Activated T-cell treated with anti-CD3 and anti-CD28 coated beads, Interleukin-2, amount 50 U/mL, for 4 hours (primary cell): ENCODE measurements around the gene CA10. TPM values are rescaled to one million over a fixed set of nuclear protein-coding genes. Genes with fewer than 3 reads are reported as not detected.

ENCODE experiments used
- ATAC-seq, 2 donors: fragments of 200-7000 bp; cut with Tn5 transposase; one replicate each; pipeline ENCODE4 v1.10.0; 2021
- DNase-seq: peaks from one replicate; pipeline ENCODE4 v3.0.0-alpha.2; 2020
- H3K27me3 Mint-ChIP-seq: one replicate; pipeline ENCODE4 v1.8.0; 2021; ENCODE audit warnings: low read depth, mixed read lengths
- H3K36me3 Mint-ChIP-seq: one replicate; pipeline ENCODE4 v1.8.0; 2022; ENCODE audit warnings: mixed read lengths; ENCODE audit not compliant: insufficient read depth
- H3K4me1 Mint-ChIP-seq: one replicate; pipeline ENCODE4 v1.8.0; 2021; ENCODE audit warnings: low read depth, mixed read lengths
- H3K4me3 Mint-ChIP-seq: one replicate; pipeline ENCODE4 v1.8.0; 2021; ENCODE audit warnings: mild to moderate bottlenecking, moderate library complexity, mixed read lengths
- H3K9me3 Mint-ChIP-seq: one replicate; pipeline ENCODE4 v1.8.0; 2021; ENCODE audit warnings: mixed read lengths
- total RNA-seq, 3 donors: library from RNA; stranded (reverse); gene quantifications; one replicate each; pipeline ENCODE4 v1.2.1, GENCODE V29; 2021

CA10 gene
- total RNA-seq, 3 donors from 2014 or later, result not detected

DNA sequence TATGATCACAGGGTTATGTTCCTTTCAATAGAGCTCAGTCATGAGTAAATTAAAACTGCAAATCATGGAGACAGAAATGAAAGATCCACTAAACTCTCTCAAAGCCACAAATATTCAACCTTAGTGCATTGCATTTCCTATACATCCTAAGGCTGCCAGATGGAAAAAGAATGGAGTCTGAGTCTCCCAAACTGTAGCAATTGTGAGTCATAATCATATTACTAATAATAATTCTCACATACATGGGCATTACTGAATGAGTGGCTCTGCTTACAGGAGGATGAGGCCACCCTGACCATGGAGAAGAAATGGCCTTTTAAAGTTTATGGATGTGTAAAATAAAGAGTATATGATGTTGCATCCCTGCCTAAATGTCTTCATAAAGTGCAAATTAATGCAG lies 3.2 kb downstream of the CA10 start:
- DNase-seq, result no peak
- Mint-ChIP-seq H3K4me1 (peaks cover 6% of the 10 kb centered on the region), H3K9me3 (no peaks in the 10 kb centered on the region), H3K36me3 (no peaks in the 10 kb centered on the region), H3K27me3 (peaks cover 47% of the 10 kb centered on the region), H3K4me3 (no peak overlapping the region)
- no peak for ATAC-seq

DNA sequence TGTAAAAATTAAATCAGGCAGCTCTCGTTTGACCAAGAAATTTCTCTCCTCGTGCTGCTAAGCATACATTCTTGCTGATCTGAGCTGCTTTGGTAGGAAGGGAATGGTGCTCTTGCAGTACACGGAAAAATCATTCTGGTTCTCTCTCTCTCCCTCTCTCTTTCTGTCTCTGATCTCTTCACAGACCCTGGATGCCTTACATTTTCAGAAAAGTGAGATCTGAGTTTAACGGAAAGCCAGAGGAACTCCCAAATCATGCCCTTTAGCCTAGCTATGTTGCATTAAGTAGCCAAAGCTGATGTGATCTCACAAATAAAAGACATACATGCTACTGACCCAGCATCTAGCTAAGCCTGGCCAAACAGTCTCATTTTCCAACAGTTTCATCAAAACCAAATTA lies 4.0 kb downstream of the CA10 start:
- H3K4me1 Mint-ChIP-seq, result peaks cover 6% of the 10 kb centered on the region
- H3K27me3 Mint-ChIP-seq, result peaks cover 39% of the 10 kb centered on the region
- no peak for DNase-seq
- no peaks in the 10 kb centered on the region for H3K36me3 Mint-ChIP-seq
- H3K4me3 Mint-ChIP-seq, result no peak overlapping the region
- ATAC-seq, result no peak
- no peaks in the 10 kb centered on the region for H3K9me3 Mint-ChIP-seq

DNA sequence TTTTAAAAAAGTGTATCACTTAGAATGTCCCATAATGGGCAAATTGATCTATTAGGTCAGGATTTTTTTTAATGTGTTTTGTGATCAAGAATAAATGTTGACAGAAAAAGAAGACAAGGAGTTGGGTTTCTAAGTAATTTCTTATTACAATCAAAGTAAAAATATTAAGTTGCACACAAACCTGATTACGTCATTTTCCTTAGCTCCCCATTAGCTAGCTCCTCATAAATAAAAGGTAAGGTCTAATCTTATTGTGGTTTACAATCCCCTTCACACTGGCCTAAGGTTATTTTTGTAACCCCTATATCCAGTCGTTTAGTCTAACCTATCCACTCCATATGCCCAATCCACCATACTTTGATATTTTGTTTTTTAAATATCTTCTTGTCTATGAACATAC lies 7.6 kb downstream of the CA10 start:
- Mint-ChIP-seq H3K4me1 (no peaks in the 10 kb centered on the region), H3K27me3 (peaks cover 8% of the 10 kb centered on the region)

DNA sequence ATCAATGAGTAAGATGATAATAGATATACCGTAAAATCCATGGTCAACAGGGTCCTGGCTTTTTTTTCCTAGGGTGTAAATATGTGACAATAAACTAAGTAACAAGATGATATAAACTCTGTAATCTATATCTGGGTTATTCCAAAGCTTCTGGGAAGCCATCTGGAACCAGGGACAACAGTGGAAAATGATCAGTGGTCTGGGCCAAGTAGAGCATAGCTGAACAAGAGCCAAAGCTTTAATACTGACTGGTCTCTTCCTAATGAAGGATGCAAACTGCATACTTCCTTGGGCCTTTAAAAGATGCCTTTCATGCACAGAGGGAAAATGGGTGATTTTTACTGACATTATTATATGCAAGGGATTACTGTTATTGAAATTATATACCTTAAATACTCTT lies 8.9 kb downstream of the CA10 start:
- no peaks in the 10 kb centered on the region for H3K9me3 Mint-ChIP-seq
- no peak overlapping the region for H3K4me3 Mint-ChIP-seq
- DNase-seq (no peak), ATAC-seq (no peak)
- peaks cover 5% of the 10 kb centered on the region for H3K27me3 Mint-ChIP-seq
- no peaks in the 10 kb centered on the region for H3K4me1 Mint-ChIP-seq
- no peaks in the 10 kb centered on the region for H3K36me3 Mint-ChIP-seq

More for the DNA sequence above, 7.6 kb downstream of the CA10 start:
- Mint-ChIP-seq H3K36me3 (no peaks in the 10 kb centered on the region), H3K4me3 (no peak overlapping the region), H3K9me3 (no peaks in the 10 kb centered on the region)
- ATAC-seq (no peak), DNase-seq (no peak)

DNA sequence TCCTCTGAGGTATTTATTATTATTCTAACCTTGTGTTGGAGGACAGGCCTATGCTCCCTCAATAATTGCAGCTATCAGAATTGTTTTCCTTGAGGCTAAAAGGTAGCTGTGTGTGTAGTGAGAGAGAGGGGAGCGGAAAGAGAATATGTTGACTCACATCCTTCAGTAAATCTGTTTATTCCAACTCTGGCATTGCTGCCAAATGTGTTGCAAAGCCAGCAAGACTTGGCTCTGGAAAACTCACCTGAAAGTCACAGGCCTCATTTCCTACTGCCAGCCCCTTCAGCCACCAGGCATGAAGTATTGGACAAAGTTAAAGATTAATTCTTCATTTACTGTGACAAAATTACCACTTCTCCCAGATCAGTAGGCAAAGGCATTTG lies 9.6 kb downstream of the CA10 start:
- no peak for DNase-seq
- H3K36me3 Mint-ChIP-seq, result no peaks in the 10 kb centered on the region
- no peak for ATAC-seq
- H3K4me1 Mint-ChIP-seq, result no peaks in the 10 kb centered on the region
- H3K27me3 Mint-ChIP-seq, result no peaks in the 10 kb centered on the region
- no peak overlapping the region for H3K4me3 Mint-ChIP-seq
- no peaks in the 10 kb centered on the region for H3K9me3 Mint-ChIP-seq

DNA sequence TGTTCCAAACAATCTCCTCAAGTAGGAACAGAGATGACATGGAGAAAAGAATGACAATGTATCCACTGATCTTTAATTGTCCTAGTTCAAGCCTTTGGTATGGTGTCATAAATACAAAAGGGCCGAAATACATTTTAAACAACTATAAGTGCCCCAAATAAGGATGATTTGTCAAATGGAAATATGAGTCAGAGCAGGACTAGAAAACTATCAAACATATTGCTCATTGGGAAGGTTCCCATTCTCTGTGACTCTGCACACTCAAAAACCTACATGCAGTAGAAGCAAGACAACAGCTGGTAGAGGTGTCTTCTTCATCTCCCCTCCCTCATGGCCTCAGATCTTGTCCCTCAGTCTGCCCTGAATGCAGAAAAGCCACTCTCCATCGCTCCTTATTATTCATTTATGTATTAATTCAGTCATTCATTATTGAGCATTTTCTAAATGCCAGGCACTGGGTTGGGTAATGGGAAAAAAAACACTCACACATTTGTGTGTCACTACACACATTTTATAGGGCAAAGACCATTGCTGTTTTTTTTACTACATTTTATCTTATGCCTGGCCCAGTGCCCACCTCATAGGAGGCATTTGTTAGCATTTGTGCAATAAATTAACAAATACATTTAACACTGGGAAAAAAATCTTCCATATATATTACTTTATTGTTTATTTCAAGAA lies 10.1 kb downstream of the CA10 start:
- peak in 1 of 2 donors; percentile 50 for ATAC-seq
- Mint-ChIP-seq H3K4me3 (no peak overlapping the region), H3K9me3 (no peaks in the 10 kb centered on the region), H3K4me1 (no peaks in the 10 kb centered on the region), H3K27me3 (no peaks in the 10 kb centered on the region), H3K36me3 (no peaks in the 10 kb centered on the region)
- no peak for DNase-seq

DNA sequence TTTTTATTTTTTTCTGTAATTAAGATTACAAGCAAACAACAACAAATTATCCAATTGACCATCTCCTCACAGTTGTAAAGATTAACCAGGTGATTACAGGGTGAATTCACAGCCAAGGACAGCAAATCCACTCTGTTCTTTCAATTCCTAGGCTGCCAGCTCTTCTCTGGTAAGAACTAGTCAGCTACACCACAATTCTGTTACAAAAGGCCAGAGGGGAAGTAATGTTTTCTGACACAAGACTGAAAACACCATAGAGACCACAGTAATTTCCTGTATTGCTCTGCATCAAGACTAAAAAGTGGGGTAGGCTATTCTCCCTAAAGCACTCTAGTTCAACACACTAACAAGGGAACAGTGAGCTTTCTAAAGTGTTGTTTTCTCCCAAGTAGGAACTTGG lies 10.6 kb downstream of the CA10 start:
- H3K36me3 Mint-ChIP-seq, result no peaks in the 10 kb centered on the region
- no peaks in the 10 kb centered on the region for H3K27me3 Mint-ChIP-seq
- no peaks in the 10 kb centered on the region for H3K4me1 Mint-ChIP-seq
- no peaks in the 10 kb centered on the region for H3K9me3 Mint-ChIP-seq
- H3K4me3 Mint-ChIP-seq, result no peak overlapping the region
- DNase-seq (no peak), ATAC-seq (peak; percentile 57 to 63)

DNA sequence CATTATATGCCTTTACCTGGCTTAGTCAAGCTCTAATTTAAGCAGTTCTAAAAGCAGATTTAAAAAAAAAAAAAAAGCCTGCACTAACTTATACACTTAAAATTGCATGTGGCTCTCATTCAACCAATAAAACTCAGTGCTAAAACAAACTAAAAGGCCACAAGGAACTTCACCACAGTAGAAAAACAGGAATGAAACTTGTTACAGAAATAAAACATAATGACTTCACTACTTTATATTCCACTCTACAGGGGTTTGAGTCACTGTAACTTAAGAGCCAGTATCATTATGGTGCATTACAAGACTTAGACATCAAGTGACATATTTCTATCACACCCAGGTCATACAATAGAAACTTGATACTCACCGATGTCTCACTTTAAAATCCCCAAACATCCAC lies 11.1 kb downstream of the CA10 start:
- H3K36me3 Mint-ChIP-seq, result no peaks in the 10 kb centered on the region
- no peaks in the 10 kb centered on the region for H3K27me3 Mint-ChIP-seq
- no peaks in the 10 kb centered on the region for H3K4me1 Mint-ChIP-seq
- H3K4me3 Mint-ChIP-seq, result no peak overlapping the region
- H3K9me3 Mint-ChIP-seq, result no peaks in the 10 kb centered on the region
- ATAC-seq (peak; percentile 70 to 76), DNase-seq (no peak)

DNA sequence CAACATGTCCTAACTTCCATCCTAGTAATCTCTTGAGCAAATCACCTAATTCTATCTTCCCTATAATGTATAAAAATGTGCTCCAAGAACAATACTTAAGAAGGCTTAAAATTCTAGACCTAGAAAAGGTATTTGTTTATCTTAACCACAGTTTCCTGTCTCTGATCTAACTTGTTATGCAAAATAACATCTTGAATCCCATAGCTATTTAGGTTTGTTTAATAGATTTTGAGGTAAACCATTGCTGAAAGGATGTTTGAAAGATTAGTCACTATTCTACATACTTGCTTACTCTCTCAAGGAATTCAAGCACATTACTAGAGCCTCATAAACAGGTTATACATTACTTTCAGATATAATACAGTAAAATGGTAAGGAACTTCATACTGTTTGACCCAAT lies 13.0 kb downstream of the CA10 start:
- Mint-ChIP-seq H3K36me3 (no peaks in the 10 kb centered on the region), H3K4me1 (no peaks in the 10 kb centered on the region), H3K4me3 (no peak overlapping the region), H3K27me3 (no peaks in the 10 kb centered on the region), H3K9me3 (no peaks in the 10 kb centered on the region)
- no peak for ATAC-seq
- DNase-seq, result no peak

DNA sequence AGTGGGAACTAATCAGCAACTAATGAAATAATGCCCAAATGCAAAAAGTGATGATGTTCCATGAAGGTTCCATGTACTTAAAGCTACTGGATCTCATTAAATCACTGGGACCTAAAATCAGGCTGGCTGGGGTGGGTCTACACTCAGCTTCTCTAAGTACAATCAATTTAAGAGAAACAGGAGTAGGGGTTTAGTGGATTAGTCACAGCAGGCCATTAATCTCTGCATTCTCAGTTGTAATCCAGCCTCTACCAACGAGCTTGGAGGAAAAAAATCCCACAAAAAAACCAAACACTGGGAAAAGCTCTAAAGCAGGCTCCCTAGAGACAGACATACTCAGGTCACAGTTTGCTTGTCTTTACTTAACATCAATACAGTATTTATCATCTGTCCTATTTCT lies 15.0 kb downstream of the CA10 start:
- DNase-seq (no peak), ATAC-seq (no peak)
- no peak overlapping the region for H3K4me3 Mint-ChIP-seq
- no peaks in the 10 kb centered on the region for H3K36me3 Mint-ChIP-seq
- H3K27me3 Mint-ChIP-seq, result no peaks in the 10 kb centered on the region
- no peaks in the 10 kb centered on the region for H3K9me3 Mint-ChIP-seq
- no peaks in the 10 kb centered on the region for H3K4me1 Mint-ChIP-seq

DNA sequence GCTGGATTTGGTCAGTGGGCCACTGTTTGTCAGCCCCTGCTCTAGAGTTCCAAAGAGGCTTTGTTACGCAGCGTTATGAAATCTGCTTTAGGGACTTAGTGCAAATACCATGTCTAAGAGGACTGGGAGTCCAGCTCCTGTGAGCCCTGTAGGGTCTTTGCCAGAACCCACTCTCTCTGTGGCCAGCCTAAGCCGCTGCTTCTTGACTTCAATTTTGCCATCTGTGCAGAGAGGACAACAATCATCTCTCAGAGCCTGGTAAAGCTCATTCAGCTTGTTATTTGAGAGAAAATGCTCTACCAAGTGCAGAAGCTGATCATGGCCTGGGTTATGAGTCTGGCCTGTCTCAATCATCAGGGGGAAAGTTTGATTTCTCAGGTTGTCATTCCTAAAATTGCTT lies 17.9 kb downstream of the CA10 start:
- Mint-ChIP-seq H3K27me3 (peaks cover 6% of the 10 kb centered on the region), H3K4me1 (no peaks in the 10 kb centered on the region), H3K36me3 (no peaks in the 10 kb centered on the region), H3K4me3 (no peak overlapping the region), H3K9me3 (no peaks in the 10 kb centered on the region)
- no peak for DNase-seq
- ATAC-seq, result no peak

DNA sequence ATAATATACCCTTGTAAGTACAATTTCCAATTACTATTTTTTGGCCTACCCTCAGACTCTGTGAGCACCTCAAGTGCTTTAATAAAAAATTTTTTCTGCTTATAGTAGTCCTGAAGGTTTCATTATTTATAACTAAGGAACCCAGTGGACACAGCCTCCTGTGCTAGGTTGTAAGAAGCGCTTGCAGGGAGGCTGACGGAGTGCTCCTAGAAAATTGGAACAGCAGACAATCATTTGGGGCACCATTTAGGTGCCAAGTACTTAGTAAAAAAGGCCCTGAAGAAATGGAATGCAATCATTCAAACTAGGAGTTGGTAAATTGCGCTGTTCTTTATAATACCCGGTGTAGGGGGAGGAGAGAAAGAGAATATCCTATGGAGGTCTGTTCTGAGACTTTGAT lies 19.8 kb downstream of the CA10 start:
- no peak overlapping the region for H3K4me3 Mint-ChIP-seq
- H3K9me3 Mint-ChIP-seq, result no peaks in the 10 kb centered on the region
- no peaks in the 10 kb centered on the region for H3K36me3 Mint-ChIP-seq
- no peaks in the 10 kb centered on the region for H3K4me1 Mint-ChIP-seq
- ATAC-seq (no peak), DNase-seq (no peak)
- H3K27me3 Mint-ChIP-seq, result peaks cover 7% of the 10 kb centered on the region

DNA sequence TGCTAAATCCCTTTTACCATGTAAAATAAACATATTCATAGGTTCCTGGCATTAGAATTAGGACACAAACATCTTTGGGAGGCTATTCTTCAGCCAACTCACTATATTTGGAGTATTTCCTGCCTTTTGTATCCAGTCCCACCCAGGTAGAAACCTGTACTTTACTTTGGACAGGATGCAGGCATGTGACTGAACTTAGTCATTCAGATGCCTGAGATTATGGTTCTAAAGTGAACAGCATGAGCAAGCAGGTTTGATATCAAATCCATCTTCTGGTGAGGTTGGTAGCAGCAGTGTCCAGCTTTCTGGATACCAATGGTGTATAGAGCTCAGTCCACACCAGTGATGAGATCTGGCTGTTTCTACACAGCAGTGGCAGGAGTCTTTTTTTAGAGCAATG lies 20.2 kb downstream of the CA10 start:
- peaks cover 7% of the 10 kb centered on the region for H3K27me3 Mint-ChIP-seq
- H3K4me3 Mint-ChIP-seq, result no peak overlapping the region
- H3K36me3 Mint-ChIP-seq, result no peaks in the 10 kb centered on the region
- ATAC-seq, result no peak
- H3K9me3 Mint-ChIP-seq, result no peaks in the 10 kb centered on the region
- DNase-seq, result no peak
- H3K4me1 Mint-ChIP-seq, result no peaks in the 10 kb centered on the region

DNA sequence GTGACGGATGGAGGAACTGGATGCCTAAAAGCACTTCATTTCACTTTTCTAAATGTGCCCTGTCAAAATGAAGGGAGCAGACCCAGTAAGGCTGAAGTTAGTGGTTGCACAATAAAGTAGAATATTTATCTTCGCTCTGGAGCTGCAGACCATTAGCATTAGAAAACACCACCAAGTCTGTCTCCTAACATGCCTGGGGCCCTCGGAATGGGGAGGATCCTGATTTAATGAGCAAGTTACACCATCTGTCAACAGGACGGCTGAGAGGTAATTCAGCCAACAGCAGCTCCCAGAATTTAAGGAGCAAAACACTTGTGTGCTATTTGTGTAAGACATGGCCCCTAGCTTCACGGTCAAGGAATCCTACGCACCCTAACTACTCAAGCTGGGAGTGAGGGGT lies 22.3 kb downstream of the CA10 start:
- ATAC-seq (no peak), DNase-seq (no peak)
- H3K4me1 Mint-ChIP-seq, result no peaks in the 10 kb centered on the region

DNA sequence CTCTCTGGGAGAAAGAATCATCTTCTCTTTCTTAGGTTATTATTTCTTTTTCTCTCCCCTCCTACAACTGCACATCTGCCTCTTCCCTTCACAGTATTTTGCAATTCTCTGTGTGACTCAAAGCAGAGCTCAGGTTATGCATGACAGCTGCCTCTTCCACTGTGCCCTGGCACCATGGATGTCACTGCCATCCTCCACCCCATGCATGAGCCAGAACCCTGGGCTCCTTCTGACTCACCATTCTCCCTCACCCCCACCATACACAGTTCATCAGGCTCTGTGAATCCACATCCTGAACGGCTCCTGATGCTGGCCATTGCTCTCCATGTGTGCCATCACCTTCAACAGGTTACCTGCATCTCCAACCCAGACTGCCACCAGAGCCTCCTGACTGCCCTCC lies 23.9 kb downstream of the CA10 start:
- no peaks in the 10 kb centered on the region for H3K4me1 Mint-ChIP-seq
- no peaks in the 10 kb centered on the region for H3K9me3 Mint-ChIP-seq
- H3K27me3 Mint-ChIP-seq, result peaks cover 7% of the 10 kb centered on the region
- no peak overlapping the region for H3K4me3 Mint-ChIP-seq
- DNase-seq (no peak), ATAC-seq (no peak)
- no peaks in the 10 kb centered on the region for H3K36me3 Mint-ChIP-seq

More for the DNA sequence above, 22.3 kb downstream of the CA10 start:
- no peaks in the 10 kb centered on the region for H3K9me3 Mint-ChIP-seq
- no peak overlapping the region for H3K4me3 Mint-ChIP-seq
- peaks cover 7% of the 10 kb centered on the region for H3K27me3 Mint-ChIP-seq
- no peaks in the 10 kb centered on the region for H3K36me3 Mint-ChIP-seq

DNA sequence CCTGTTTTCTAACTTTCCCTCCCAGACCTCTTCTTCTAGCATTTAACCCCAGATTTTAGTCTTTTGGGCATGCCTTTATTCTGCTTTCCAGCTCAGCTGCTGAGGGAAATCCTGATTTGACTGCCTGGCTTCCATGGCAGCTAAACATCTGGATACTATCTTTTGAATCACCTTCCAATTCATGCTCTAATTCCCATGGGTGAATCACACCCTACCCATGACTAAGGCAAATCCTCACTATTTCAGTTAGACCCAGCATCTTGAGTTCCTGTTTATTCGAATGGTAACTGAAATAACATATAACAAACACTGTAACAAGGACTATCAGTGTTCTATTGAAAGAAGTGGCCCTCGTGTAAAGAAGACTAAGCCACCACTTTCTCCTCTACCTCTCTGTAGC lies 29.8 kb downstream of the CA10 start:
- Mint-ChIP-seq H3K27me3 (peaks cover 11% of the 10 kb centered on the region), H3K4me1 (no peaks in the 10 kb centered on the region), H3K4me3 (no peak overlapping the region), H3K9me3 (no peaks in the 10 kb centered on the region), H3K36me3 (no peaks in the 10 kb centered on the region)
- DNase-seq (no peak), ATAC-seq (no peak)
